PFSK-1 (cell line): ENCODE measurements around the gene TJAP1.

Experiments
- FOXP2 ChIP-seq: optimal IDR thresholded peaks from 2 replicates; pipeline ENCODE3; 2011; ENCODE audit warnings: borderline replicate concordance, control low read depth, inconsistent platforms; ENCODE audit not compliant: insufficient read depth; ENCODE audit errors: extremely low read length, extremely low read depth
- POLR2AphosphoS5 ChIP-seq: IDR thresholded peaks from 2 replicates; pipeline ENCODE4 v1.6.1; 2012; ENCODE audit warnings: low read depth, mild to moderate bottlenecking, control low read depth, low read length, moderate library complexity
- REST ChIP-seq, 2 experiments: IDR thresholded peaks; 2 replicates each; pipeline versions ENCODE4 v1.6.1 to v1.8.0; 2011 to 2012; ENCODE audit warnings: low read depth in 2 of 2, low read length in 2 of 2, control low read depth in 1 of 2, inconsistent platforms in 1 of 2, mild to moderate bottlenecking in 1 of 2, moderate library complexity in 1 of 2; ENCODE audit not compliant: insufficient read depth in 1 of 2
- SIN3A ChIP-seq: IDR thresholded peaks from 2 replicates; pipeline ENCODE4 v1.6.1; 2012; ENCODE audit warnings: mild to moderate bottlenecking, low read length, moderate library complexity, borderline replicate concordance; ENCODE audit not compliant: insufficient read depth
- TAF1 ChIP-seq: IDR thresholded peaks from 2 replicates; pipeline ENCODE4 v1.6.1; 2012; ENCODE audit warnings: low read length, control low read depth, borderline replicate concordance; ENCODE audit not compliant: insufficient read depth

GRCh38 chr6:43433148-43433547 is 44.2 kb upstream of the TJAP1 start:
- TF ChIP-seq POLR2AphosphoS5: no peak
- no peak for TF ChIP-seq TAF1
- TF ChIP-seq REST (IDR thresholded peaks at IDR 0.05; ENCODE audit: insufficient read depth in 1 of 2, low read depth in 2 of 2, low read length in 2 of 2): no peak
- no peak for TF ChIP-seq SIN3A
- TF ChIP-seq FOXP2: no peak
